ENCODE results near the gene ATP9B. TPM values are rescaled to one million over a fixed set of nuclear protein-coding genes. Genes with fewer than 3 reads are reported as not detected.

ATP9B gene
- total RNA-seq, 1 experiment from 2014 or later, result 15.6 TPM

GRCh38 chr18:79361766-79362522 is 292.8 kb downstream of the ATP9B start:
- CTCF ChIA-PET, result interaction anchor here (0.6 kb wide), 1 partner anchor 14 kb away, joined by 5 read pairs; no protein-coding TSS in a partner anchor
- Histone ChIP-seq H3K4me3 (ENCODE audit: low read length) (peak overlapping the region; percentile 29; the same call in 1 of the 2 replicates), H3K27me3 (ENCODE audit: low read length) (no peaks in the 10 kb centered on the region), H3K9me2 (replicated peaks; ENCODE audit: low read length) (no peaks in the 10 kb centered on the region), H2AFZ (ENCODE audit: low read length) (peak overlapping the region; percentile 51; the same call in 1 of the 2 replicates), H4K20me1 (ENCODE audit: low read length) (no peaks in the 10 kb centered on the region), H3K79me2 (ENCODE audit: low read length) (no peaks in the 10 kb centered on the region), H3K27ac (ENCODE audit: low read length) (peak overlapping the region; percentile 68), H3K9ac (ENCODE audit: low read length) (no peak overlapping the region), H3K4me2 (ENCODE audit: low read length) (peak overlapping the region; percentile 49), H3K4me1 (ENCODE audit: insufficient read depth, low read length) (peaks cover 16% of the 10 kb centered on the region), H3K36me3 (ENCODE audit: low read depth, low read length) (no peaks in the 10 kb centered on the region), H3K9me3 (ENCODE audit: low read length) (no peaks in the 10 kb centered on the region), H3F3A (ENCODE audit: low read length, unreplicated experiment) (no peaks in the 10 kb centered on the region)
- intact Hi-C loops (cut with micrococcal nuclease), result no loop called here
- DNase-seq (peak; percentile 90), ATAC-seq (peak; percentile 100)
- BruUV-seq (replicated peaks), result no TSS peak
- POLR2A ChIA-PET (ENCODE audit: unreplicated experiment), result no interaction called here
- TF ChIP-seq EZH2 (IDR thresholded peaks at IDR 0.05; ENCODE audit: low read length, unreplicated experiment) (no peak), CTCF (conservative IDR thresholded peaks at IDR 0.05; ENCODE audit: low read depth, low read length) (no peak), EZH2phosphoT487 (IDR thresholded peaks at IDR 0.05; ENCODE audit: borderline replicate concordance, low read length) (no peak)

- DNase-seq (no peak), ATAC-seq (no peak)
- no peak overlapping the region for H3K4me3 ChIP-seq (ENCODE audit: low read length)
- CTCF ChIA-PET, result no interaction called here
- POLR2A ChIA-PET (ENCODE audit: unreplicated experiment), result no interaction called here
- no TSS peak for BruUV-seq (replicated peaks)
- H3F3A ChIP-seq (ENCODE audit: low read length, unreplicated experiment), result no peaks in the 10 kb centered on the region
- TF ChIP-seq EZH2 (IDR thresholded peaks at IDR 0.05; ENCODE audit: low read length, unreplicated experiment) (no peak), EZH2phosphoT487 (IDR thresholded peaks at IDR 0.05; ENCODE audit: borderline replicate concordance, low read length) (no peak), CTCF (conservative IDR thresholded peaks at IDR 0.05; ENCODE audit: low read depth, low read length) (no peak)
- H3K4me2 ChIP-seq (ENCODE audit: low read length), result no peak overlapping the region
- H3K36me3 ChIP-seq (ENCODE audit: low read depth, low read length), result no peaks in the 10 kb centered on the region
- H3K9ac ChIP-seq (ENCODE audit: low read length), result no peak overlapping the region
- H3K27ac ChIP-seq (ENCODE audit: low read length), result no peak overlapping the region
- H4K20me1 ChIP-seq (ENCODE audit: low read length), result no peaks in the 10 kb centered on the region
- no peaks in the 10 kb centered on the region for H3K9me3 ChIP-seq (ENCODE audit: low read length)
- intact Hi-C loops (cut with micrococcal nuclease), result no loop called here
- no peaks in the 10 kb centered on the region for H3K79me2 ChIP-seq (ENCODE audit: low read length)
- H2AFZ ChIP-seq (ENCODE audit: low read length), result no peak overlapping the region
- no peaks in the 10 kb centered on the region for H3K9me2 ChIP-seq (replicated peaks; ENCODE audit: low read length)
- peaks cover 16% of the 10 kb centered on the region for H3K4me1 ChIP-seq (ENCODE audit: insufficient read depth, low read length)
- H3K27me3 ChIP-seq (ENCODE audit: low read length), result no peaks in the 10 kb centered on the region
These were observed 296.5 kb downstream of the ATP9B start for GRCh38 chr18:79365701-79366100.

Data from PC-3 (cell line).